ENCODE results near the gene COL6A1.
A peak's percentile ranks its signal among the peaks of the same experiment; 100 is the strongest.

Gene COL6A1

DNA sequence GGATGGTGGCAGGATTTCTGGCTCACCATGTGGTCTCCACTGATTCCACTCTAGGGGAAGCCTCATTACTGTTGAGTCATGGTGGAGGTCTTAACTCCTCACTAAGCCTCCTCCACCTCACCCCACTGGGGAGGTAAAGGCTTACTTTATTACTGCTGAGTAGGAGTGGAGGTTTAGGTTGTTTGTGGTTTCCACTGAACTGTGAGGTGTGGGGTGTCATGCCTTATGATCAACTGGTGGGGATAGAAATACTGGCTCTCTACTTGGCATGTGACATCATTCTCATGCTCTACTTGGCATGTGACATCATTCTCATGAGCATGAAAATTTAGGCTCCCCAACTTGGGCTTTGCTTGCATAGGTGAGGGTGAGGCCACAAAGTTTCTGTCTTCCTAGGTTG lies 35.6 kb downstream of the COL6A1 start:
- H3K9ac ChIP-seq: no peak overlapping the region
- H3K27ac ChIP-seq: no peak overlapping the region
- no peaks in the 10 kb centered on the region for H3K27me3 ChIP-seq
- H4K20me1 ChIP-seq: no peaks in the 10 kb centered on the region
- peaks cover 11 to 28% (median 22%) of the 10 kb centered on the region in 10 experiments for H3K4me1 ChIP-seq
- no peak overlapping the region for H3K4me3 ChIP-seq
- peak overlapping the region in 7 of 11 experiments; percentile 1 to 40 (median 30); a peak in 7 of 22 replicates for H3K4me2 ChIP-seq
- no peak for TF ChIP-seq Cebpa-rat (IDR thresholded peaks at IDR 0.05)
- H3K9me3 ChIP-seq (replicated peaks in 1 of 11): peaks cover 0 to 11% (median 0%) of the 10 kb centered on the region in 11 experiments; a peak in 6 of 22 replicates
- no peaks in the 10 kb centered on the region for H3K36me3 ChIP-seq

DNA sequence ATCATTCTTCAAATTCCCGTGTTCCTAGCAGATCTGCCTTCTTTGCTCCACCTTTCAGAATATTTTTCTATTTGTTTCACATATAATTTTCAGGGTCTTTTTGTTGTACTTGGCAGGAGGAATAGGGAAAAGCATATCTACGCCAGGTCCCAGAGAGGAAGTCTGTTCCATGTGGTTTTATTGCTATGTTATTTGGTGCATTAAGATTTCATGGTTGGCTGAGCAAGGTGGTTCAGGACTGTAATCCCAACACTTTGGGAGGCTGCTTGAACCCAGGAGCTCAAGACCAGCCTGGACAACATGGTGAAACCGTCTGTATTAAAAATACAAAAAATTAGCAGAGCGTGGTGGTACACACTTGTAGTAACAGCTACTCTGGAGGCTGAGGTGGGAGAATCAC lies 36.1 kb downstream of the COL6A1 start:
- H3K4me1 ChIP-seq: peaks cover 11 to 28% (median 22%) of the 10 kb centered on the region in 10 experiments
- H3K9me3 ChIP-seq (replicated peaks in 1 of 11): peaks cover 0 to 11% (median 0%) of the 10 kb centered on the region in 11 experiments; a peak in 6 of 22 replicates
- peak overlapping the region in 8 of 11 experiments; percentile 1 to 40 (median 28); a peak in 11 of 22 replicates for H3K4me2 ChIP-seq
- no peak overlapping the region for H3K27ac ChIP-seq
- H3K4me3 ChIP-seq: no peak overlapping the region
- H4K20me1 ChIP-seq: no peaks in the 10 kb centered on the region
- TF ChIP-seq Cebpa-rat (IDR thresholded peaks at IDR 0.05): no peak
- no peak overlapping the region for H3K9ac ChIP-seq
- H3K27me3 ChIP-seq: no peaks in the 10 kb centered on the region
- H3K36me3 ChIP-seq: no peaks in the 10 kb centered on the region

DNA sequence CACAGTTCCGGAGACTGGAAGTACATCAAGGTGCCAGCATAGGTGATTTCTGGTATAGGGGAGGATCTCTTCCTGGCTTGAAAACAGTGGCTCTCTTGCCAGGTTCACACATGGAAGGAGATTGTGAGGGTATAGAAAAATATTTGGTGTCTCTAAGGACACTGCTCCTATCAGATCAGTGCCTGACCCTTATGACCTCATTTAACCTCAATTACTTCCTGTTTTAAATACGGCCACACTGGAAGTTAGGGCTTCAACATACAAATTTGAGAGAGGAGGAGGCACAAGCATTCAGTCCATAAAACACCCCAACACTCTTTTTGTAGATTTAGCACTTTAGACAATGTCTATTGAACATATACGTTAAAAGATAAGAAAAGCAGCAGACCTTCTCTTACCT lies 37.0 kb downstream of the COL6A1 start:
- Histone ChIP-seq H4K20me1 (no peaks in the 10 kb centered on the region), H3K9me3 (replicated peaks in 1 of 11) (peaks cover 0 to 11% (median 0%) of the 10 kb centered on the region in 11 experiments; a peak in 6 of 22 replicates), H3K4me3 (no peak overlapping the region), H3K27me3 (no peaks in the 10 kb centered on the region), H3K4me1 (peaks cover 11 to 28% (median 22%) of the 10 kb centered on the region in 10 experiments), H3K36me3 (no peaks in the 10 kb centered on the region), H3K9ac (no peak overlapping the region), H3K27ac (no peak overlapping the region; a peak in 1 of 22 replicates), H3K4me2 (peak overlapping the region; percentile 41 to 73 (median 62))
- no peak for TF ChIP-seq Cebpa-rat (IDR thresholded peaks at IDR 0.05)

DNA sequence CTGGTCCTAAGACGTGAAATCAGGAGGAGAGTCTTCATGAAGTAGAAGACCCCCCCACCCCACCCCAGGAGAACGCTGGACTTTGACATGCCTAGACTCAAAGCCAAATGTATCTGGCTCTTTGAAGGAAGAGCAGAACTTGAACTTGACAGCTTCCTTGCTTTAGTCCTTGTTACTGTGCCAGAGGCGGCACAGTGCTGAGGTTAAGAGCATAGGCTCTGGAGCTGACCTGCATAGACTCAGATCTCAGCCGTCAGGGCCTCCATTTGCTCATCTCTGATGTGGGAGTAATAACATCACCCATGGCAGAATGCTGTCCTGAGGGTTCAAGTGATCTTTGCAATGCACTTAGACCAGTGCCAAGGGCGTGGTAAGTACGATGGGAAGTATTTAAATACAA lies 39.0 kb downstream of the COL6A1 start:
- Histone ChIP-seq H3K9ac (no peak overlapping the region), H3K27me3 (no peaks in the 10 kb centered on the region), H3K36me3 (no peaks in the 10 kb centered on the region), H3K4me1 (peaks cover 11 to 28% (median 22%) of the 10 kb centered on the region in 10 experiments), H4K20me1 (no peaks in the 10 kb centered on the region), H3K27ac (no peak overlapping the region), H3K4me2 (no peak overlapping the region), H3K9me3 (replicated peaks in 1 of 11) (peaks cover 0 to 11% (median 0%) of the 10 kb centered on the region in 11 experiments; a peak in 6 of 22 replicates), H3K4me3 (no peak overlapping the region)
- TF ChIP-seq Cebpa-rat (IDR thresholded peaks at IDR 0.05): no peak

DNA sequence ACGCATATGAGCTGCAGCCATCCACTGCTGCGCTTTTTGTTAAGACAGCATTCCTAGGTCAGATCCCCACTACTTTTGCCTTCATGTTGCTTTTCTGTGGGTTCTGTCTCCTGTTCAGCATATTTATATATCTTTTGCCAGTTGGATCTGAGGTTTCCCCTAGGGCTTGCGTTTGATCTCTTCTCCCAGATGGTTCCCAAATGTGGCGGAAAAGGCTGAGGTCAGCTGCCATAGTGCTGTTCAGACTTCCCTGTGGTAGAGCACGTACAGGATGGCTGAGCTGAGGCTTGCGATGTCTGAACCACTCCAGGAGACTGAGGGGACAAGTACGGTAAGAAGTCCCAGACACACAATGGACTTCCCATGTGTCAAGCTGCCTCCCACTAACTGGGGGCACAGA lies 39.8 kb downstream of the COL6A1 start:
- Histone ChIP-seq H3K36me3 (no peaks in the 10 kb centered on the region), H4K20me1 (no peaks in the 10 kb centered on the region), H3K4me2 (no peak overlapping the region), H3K27me3 (no peaks in the 10 kb centered on the region), H3K4me3 (no peak overlapping the region), H3K27ac (no peak overlapping the region), H3K9ac (no peak overlapping the region), H3K4me1 (peaks cover 11 to 28% (median 22%) of the 10 kb centered on the region in 10 experiments), H3K9me3 (replicated peaks in 1 of 11) (peaks cover 0 to 11% (median 0%) of the 10 kb centered on the region in 11 experiments; a peak in 6 of 22 replicates)
- TF ChIP-seq Cebpa-rat (IDR thresholded peaks at IDR 0.05): no peak

DNA sequence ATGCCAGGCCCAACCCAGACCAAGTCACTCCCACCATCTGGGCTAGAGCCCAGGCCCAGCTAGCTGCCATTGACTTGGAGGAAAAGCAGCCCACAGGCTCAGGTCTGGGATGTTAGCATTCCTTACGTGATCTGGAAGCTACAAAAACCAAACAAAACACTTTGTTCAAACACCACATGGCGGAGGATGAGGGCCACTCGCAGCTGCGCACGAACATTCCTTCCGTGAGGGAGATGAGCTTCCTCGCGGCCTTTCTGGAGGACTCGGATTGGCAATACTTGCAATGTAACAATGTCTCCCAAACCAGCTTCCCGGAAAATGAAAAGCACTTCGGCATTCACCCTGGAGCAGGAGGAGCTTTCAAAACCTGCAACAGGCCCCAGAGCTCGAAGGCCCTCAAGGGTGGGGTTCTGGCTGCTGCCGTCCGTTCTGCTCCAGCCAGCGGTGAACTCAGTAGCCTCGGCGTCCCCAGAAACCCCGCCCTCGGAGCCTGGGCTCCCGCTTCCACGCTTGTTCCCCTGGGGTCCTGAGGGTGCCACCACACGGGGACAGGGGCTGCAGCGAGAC lies 40.5 kb downstream of the COL6A1 start:
- no peak overlapping the region for H3K4me3 ChIP-seq
- H3K9me3 ChIP-seq (replicated peaks in 1 of 11): peaks cover 0 to 10% (median 0%) of the 10 kb centered on the region in 11 experiments; a peak in 6 of 22 replicates
- H3K27ac ChIP-seq: no peak overlapping the region
- H4K20me1 ChIP-seq: no peaks in the 10 kb centered on the region
- no peaks in the 10 kb centered on the region for H3K36me3 ChIP-seq
- TF ChIP-seq Cebpa-rat (IDR thresholded peaks at IDR 0.05): no peak
- H3K27me3 ChIP-seq: no peaks in the 10 kb centered on the region
- no peak overlapping the region for H3K4me2 ChIP-seq
- peaks cover 11 to 26% (median 20%) of the 10 kb centered on the region in 10 experiments for H3K4me1 ChIP-seq
- H3K9ac ChIP-seq: no peak overlapping the region

DNA sequence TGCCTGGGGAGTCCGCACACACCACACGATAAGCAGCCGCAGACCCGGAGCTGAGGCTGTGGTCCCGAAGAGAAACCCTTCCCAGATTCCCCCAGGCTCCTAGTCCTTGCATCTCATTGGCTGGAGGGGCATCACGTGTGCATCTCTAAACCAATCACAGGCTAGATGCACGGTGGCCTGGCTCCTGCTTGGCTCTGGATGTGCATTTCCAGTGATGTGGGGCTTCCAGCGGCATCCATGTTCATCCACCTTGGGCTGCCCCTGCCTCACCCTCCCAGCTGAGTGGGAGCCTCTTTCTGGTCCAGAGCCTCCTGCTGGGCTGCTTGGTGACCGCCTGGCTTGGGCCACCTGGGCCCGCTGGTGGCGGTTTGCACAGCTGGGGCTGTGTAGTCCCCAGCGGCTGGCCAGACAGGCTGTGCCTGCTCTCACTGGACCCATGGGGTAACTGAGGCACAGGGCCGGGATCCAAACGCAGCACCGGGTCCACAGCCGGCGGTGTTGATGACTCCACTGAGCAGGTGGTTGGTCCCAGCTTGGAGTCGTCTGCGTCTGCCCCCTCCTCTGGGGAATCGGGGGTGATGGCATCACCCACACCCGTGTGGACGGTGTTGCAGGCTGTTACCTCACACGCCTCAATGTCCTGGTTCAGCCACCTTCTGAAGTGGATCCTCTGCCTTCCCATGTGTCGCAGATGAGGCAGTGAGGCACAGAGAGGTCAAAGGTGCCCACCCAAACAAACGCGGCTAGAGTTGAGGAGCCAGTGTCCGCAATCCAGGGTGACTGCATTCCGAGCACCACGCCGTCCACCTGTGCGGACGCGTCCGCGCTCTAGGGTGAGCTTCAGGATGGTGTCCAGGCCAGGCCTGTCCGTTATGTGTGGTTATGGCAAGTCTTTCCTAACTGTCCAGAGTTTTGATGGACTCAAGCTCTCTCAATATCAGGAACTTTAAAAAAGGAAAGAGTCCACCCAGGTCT lies 41.3 kb downstream of the COL6A1 start:
- H3K27ac ChIP-seq: no peak overlapping the region
- no peak overlapping the region for H3K4me3 ChIP-seq
- peaks cover 0 to 4% (median 0%) of the 10 kb centered on the region in 11 experiments; a peak in 5 of 22 replicates for H3K9me3 ChIP-seq (replicated peaks in 1 of 11)
- H3K9ac ChIP-seq: no peak overlapping the region
- no peaks in the 10 kb centered on the region for H3K27me3 ChIP-seq
- H3K36me3 ChIP-seq: no peaks in the 10 kb centered on the region
- H4K20me1 ChIP-seq: no peaks in the 10 kb centered on the region
- TF ChIP-seq Cebpa-rat (IDR thresholded peaks at IDR 0.05): no peak
- no peak overlapping the region for H3K4me2 ChIP-seq
- peaks cover 10 to 19% (median 14%) of the 10 kb centered on the region in 10 experiments for H3K4me1 ChIP-seq

DNA sequence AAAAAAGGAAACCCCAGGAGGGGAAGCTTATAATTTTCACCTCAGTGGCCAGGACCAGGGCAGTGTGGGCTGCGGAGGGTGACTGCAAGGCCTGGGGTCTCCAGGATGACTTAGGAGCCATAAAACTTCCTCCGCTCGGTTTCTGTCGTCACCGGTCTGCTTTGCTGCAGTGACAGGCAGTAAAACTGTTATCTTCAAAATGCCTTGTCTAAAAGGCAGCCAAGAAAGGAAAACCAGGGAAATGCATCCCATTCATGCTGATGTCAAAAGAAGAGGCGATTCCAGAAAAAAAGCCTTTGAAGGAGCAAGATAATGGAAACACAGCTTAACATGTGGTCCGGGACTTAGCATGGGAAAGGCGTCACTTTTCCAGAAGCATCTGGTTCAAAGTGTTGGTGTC lies 42.0 kb downstream of the COL6A1 start:
- peaks cover under 1 to 7% (median 2%) of the 10 kb centered on the region in 11 experiments; a peak in 16 of 22 replicates for H3K9me3 ChIP-seq (replicated peaks in 1 of 11)
- H3K4me1 ChIP-seq: peaks cover 6 to 13% (median 7%) of the 10 kb centered on the region in 10 experiments
- H3K27ac ChIP-seq: no peak overlapping the region
- no peaks in the 10 kb centered on the region for H3K27me3 ChIP-seq
- TF ChIP-seq Cebpa-rat (IDR thresholded peaks at IDR 0.05): no peak
- H3K4me3 ChIP-seq: no peak overlapping the region
- H4K20me1 ChIP-seq: no peaks in the 10 kb centered on the region
- no peak overlapping the region for H3K9ac ChIP-seq
- H3K36me3 ChIP-seq: no peaks in the 10 kb centered on the region
- no peak overlapping the region for H3K4me2 ChIP-seq

GRCh38 chr21:46024141-46024540 lies 42.6 kb downstream of the COL6A1 start:
- H3K4me3 ChIP-seq: no peak overlapping the region

More at GRCh38 chr21:46024141-46024540, 42.6 kb downstream of the COL6A1 start:
- Histone ChIP-seq H3K27me3 (no peaks in the 10 kb centered on the region), H3K9me3 (replicated peaks in 1 of 11) (peaks cover 6 to 13% (median 8%) of the 10 kb centered on the region in 11 experiments), H3K4me2 (no peak overlapping the region), H3K9ac (no peak overlapping the region), H4K20me1 (no peaks in the 10 kb centered on the region), H3K27ac (no peak overlapping the region), H3K36me3 (no peaks in the 10 kb centered on the region), H3K4me1 (peaks cover under 1 to 7% (median 1%) of the 10 kb centered on the region in 10 experiments; a peak in 18 of 20 replicates)
- no peak for TF ChIP-seq Cebpa-rat (IDR thresholded peaks at IDR 0.05)
